ENCODE results near the gene IGDCC3.
A peak's percentile ranks its signal among the peaks of the same experiment; 100 is the strongest.

- TF ChIP-seq EZH2 (IDR thresholded peaks at IDR 0.05) = no peak
- peak; percentile 58; the same call in 1 of the 2 replicates for TF ChIP-seq POLR2AphosphoS5 (IDR thresholded peaks at IDR 0.05; ENCODE audit: borderline replicate concordance, low read depth, low read length)
Observed at GRCh38 chr15:65286704-65287519, 90.9 kb downstream of the IGDCC3 start, which contains the start of gene PARP16.

Measured in SK-N-MC (cell line).